DOHH2 (cell line): ENCODE measurements around the gene ARMC9.

ENCODE experiments used
- EZH2phosphoT487 ChIP-seq: fragments of 200-600 bp; sonication (generic); IDR thresholded peaks from 2 replicates; pipeline ENCODE4 v1.6.1; 2017; ENCODE audit warnings: borderline replicate concordance, mild to moderate bottlenecking, antibody characterized with exemption, low read length, moderate library complexity, mixed read lengths
- TF ChIP-seq, protein P1 (sequence below): fragments of 200-600 bp; sonication (generic); IDR thresholded peaks from one replicate; pipeline ENCODE4 v1.5.1; 2014; ENCODE audit warnings: antibody characterized with exemption, mild to moderate bottlenecking, low read depth, low read length; ENCODE audit not compliant: poor library complexity, severe bottlenecking

DNA sequence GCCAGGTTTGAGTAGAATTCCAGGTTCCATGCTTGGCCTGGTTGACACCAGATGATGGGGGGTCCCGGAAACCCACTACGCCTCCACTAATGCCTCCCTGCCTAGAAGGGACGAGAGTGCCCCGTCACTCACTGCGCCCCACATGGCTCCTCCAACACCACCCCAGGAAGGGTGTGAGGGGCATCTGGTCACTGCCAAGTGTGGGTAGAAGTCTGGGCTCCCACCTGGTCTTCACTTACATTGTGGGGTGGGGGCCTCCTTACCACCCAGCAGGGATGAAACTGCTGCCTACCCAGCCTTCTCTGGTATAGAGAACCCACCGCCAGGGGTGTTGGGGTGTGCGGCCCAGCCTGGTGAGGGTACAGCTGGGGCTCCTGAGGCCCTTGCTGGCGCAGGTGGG lies 131.9 kb downstream of the ARMC9 start:
- TF ChIP-seq, protein P1, sequence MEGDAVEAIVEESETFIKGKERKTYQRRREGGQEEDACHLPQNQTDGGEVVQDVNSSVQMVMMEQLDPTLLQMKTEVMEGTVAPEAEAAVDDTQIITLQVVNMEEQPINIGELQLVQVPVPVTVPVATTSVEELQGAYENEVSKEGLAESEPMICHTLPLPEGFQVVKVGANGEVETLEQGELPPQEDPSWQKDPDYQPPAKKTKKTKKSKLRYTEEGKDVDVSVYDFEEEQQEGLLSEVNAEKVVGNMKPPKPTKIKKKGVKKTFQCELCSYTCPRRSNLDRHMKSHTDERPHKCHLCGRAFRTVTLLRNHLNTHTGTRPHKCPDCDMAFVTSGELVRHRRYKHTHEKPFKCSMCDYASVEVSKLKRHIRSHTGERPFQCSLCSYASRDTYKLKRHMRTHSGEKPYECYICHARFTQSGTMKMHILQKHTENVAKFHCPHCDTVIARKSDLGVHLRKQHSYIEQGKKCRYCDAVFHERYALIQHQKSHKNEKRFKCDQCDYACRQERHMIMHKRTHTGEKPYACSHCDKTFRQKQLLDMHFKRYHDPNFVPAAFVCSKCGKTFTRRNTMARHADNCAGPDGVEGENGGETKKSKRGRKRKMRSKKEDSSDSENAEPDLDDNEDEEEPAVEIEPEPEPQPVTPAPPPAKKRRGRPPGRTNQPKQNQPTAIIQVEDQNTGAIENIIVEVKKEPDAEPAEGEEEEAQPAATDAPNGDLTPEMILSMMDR: no peak
- TF ChIP-seq EZH2phosphoT487: no peak
